ENCODE results near the gene MPST.

DNA sequence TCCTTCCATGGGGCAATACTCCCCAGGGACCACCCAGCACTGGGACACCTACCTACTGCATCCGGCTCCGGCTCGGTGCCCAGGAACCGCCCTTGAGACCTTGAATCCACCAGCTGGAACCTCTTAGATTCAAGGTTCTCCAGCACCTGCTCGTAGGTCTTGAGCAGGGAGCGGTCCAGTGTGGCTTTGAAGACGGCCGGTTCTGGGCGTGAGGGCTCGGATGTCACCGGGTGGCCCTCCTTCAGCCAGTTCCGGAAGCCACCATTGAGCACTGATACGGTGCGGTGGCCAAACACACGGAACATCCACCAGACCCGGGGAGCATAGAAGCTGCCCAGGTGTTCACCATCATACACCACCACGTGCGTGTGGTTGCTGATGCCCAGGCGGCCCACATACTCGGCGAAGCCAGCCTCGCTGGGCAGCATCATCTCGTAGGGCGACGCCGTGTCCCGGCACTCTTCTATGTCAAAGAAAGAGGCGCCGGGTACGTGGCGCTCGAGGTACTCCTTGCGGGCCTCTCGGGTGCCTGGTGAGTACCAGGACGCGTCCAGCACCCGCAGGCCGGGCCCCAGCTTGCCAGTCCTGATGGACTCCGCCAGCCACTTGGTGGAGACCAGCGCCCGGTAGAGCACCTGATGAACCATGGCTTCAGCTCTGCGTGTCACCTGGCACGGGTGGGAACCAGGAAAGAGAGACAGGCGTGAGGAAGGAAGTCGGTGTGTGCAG is 1.3 kb upstream of the MPST start:
- TF ChIP-seq, protein P1, sequence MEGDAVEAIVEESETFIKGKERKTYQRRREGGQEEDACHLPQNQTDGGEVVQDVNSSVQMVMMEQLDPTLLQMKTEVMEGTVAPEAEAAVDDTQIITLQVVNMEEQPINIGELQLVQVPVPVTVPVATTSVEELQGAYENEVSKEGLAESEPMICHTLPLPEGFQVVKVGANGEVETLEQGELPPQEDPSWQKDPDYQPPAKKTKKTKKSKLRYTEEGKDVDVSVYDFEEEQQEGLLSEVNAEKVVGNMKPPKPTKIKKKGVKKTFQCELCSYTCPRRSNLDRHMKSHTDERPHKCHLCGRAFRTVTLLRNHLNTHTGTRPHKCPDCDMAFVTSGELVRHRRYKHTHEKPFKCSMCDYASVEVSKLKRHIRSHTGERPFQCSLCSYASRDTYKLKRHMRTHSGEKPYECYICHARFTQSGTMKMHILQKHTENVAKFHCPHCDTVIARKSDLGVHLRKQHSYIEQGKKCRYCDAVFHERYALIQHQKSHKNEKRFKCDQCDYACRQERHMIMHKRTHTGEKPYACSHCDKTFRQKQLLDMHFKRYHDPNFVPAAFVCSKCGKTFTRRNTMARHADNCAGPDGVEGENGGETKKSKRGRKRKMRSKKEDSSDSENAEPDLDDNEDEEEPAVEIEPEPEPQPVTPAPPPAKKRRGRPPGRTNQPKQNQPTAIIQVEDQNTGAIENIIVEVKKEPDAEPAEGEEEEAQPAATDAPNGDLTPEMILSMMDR (IDR thresholded peaks at IDR 0.05) = no peak
- TF ChIP-seq POLR2AphosphoS5 (IDR thresholded peaks at IDR 0.05; ENCODE audit: low read depth, low read length) = no peak

Measured in Panc1 (cell line).